SK-N-MC (cell line): Measurements from ENCODE around the gene TTL.

ENCODE experiments used
- DNase-seq: peaks from one replicate; pipeline ENCODE4 v3.0.0-alpha.2; 2011; ENCODE audit warnings: low read depth, low spot score
- H3K27ac ChIP-seq: fragments of 200-600 bp; sonication (generic); 2 replicates; pipeline ENCODE4 v1.5.1; 2016; ENCODE audit warnings: mixed run types
- H3K36me3 ChIP-seq: fragments of 200-600 bp; sonication (generic); 2 replicates; pipeline ENCODE4 v1.6.1; 2017; ENCODE audit warnings: antibody characterized with exemption, low read length, mixed read lengths; ENCODE audit not compliant: insufficient read depth
- H3K4me3 ChIP-seq: fragments of 200-600 bp; sonication (generic); 2 replicates; pipeline ENCODE4 v1.5.1; 2016
- H3K9ac ChIP-seq: fragments of 200-600 bp; sonication (generic); 2 replicates; pipeline ENCODE4 v1.8.0; 2017; ENCODE audit warnings: mixed run types, mixed read lengths; ENCODE audit not compliant: insufficient read length
- H3K9me3 ChIP-seq: fragments of 200-600 bp; sonication (generic); 2 replicates; pipeline ENCODE4 v1.6.1; 2017; ENCODE audit warnings: low read depth, mild to moderate bottlenecking, antibody characterized with exemption, low read length, moderate library complexity, mixed read lengths
- EZH2 ChIP-seq: fragments of 200-600 bp; sonication (generic); IDR thresholded peaks from one replicate; pipeline ENCODE4 v1.6.1; 2017; ENCODE audit warnings: antibody characterized with exemption
- FOXP2 ChIP-seq: optimal IDR thresholded peaks from 2 replicates; pipeline ENCODE3; 2011; ENCODE audit warnings: mild to moderate bottlenecking, moderate library complexity; ENCODE audit not compliant: insufficient read depth; ENCODE audit errors: extremely low read length, control extremely low read depth
- POLR2AphosphoS5 ChIP-seq: IDR thresholded peaks from 2 replicates; pipeline ENCODE4 v1.6.1; 2012; ENCODE audit warnings: mild to moderate bottlenecking, low read depth, low read length, borderline replicate concordance

The TTL gene

DNA sequence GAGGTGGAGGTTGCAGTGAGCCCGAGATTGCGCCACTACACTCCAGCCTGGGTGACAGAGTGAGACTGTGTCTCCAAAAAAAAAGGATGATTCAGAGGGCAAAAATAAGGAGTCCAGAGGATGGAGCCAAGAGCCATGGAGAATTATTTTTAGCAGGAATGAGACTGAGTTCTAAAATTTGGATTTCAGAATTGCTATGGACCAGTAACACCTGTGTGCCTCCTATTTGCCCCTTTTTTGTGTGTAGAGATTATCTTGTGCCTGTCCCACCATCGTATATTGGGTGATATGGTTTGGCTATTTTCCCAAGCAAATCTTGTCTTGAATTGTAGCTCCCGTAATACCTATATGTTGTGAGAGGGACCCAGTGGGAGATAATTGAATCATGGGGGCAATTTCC lies 32.1 kb upstream of the TTL start:
- TF ChIP-seq POLR2AphosphoS5 (no peak), FOXP2 (no peak), EZH2 (no peak)
- DNase-seq = no peak
- Histone ChIP-seq H3K9ac (no peak overlapping the region), H3K36me3 (no peaks in the 10 kb centered on the region), H3K27ac (no peak overlapping the region), H3K4me3 (no peak overlapping the region), H3K9me3 (no peaks in the 10 kb centered on the region)

DNA sequence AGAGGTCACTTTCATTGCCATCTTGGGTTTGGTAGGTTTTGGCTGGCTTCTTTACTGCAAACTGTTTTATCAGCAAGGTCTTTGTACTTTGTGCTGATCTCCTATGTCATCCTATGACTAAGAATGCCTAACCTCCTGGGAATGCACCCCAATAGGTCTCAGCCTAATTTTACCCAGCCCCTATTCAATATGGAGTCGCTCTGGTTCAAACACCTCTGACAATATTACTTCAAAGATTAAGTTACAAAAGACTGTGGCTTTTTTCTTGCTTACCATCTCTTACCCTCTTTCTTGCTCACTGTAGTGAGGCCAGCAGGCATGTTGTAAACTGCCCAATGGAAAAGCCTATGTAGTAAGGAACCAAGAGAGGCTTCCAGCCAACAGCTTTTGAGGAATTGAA lies 30.6 kb upstream of the TTL start:
- no peaks in the 10 kb centered on the region for H3K9me3 ChIP-seq
- H3K9ac ChIP-seq = no peak overlapping the region
- H3K27ac ChIP-seq = no peak overlapping the region
- no peak for DNase-seq
- no peaks in the 10 kb centered on the region for H3K36me3 ChIP-seq
- H3K4me3 ChIP-seq = no peak overlapping the region
- no peak for TF ChIP-seq FOXP2
- TF ChIP-seq EZH2 = no peak
- TF ChIP-seq POLR2AphosphoS5 = no peak

DNA sequence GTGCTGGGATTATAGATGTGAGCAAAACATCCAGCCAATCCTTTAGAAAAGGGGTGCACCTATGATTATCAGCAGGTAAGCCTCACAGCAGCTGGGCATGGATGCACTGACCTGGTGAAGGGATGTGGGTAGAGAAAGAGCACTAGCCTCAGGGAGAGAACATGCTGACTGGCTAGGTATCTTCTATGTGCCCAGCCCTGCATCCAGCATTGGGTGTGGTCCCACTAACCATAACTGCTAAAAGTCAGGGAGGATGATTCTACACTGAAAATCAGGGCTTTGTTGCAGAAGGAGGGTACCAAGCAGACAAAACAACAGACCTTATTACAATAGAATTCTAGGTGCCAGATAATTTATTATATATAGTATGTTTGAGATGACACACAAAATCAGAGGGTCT lies 27.4 kb upstream of the TTL start:
- H3K4me3 ChIP-seq = no peak overlapping the region
- no peaks in the 10 kb centered on the region for H3K36me3 ChIP-seq
- DNase-seq = no peak
- H3K9me3 ChIP-seq = no peaks in the 10 kb centered on the region
- no peak overlapping the region for H3K27ac ChIP-seq
- TF ChIP-seq FOXP2 (no peak), POLR2AphosphoS5 (no peak), EZH2 (no peak)
- no peak overlapping the region for H3K9ac ChIP-seq

DNA sequence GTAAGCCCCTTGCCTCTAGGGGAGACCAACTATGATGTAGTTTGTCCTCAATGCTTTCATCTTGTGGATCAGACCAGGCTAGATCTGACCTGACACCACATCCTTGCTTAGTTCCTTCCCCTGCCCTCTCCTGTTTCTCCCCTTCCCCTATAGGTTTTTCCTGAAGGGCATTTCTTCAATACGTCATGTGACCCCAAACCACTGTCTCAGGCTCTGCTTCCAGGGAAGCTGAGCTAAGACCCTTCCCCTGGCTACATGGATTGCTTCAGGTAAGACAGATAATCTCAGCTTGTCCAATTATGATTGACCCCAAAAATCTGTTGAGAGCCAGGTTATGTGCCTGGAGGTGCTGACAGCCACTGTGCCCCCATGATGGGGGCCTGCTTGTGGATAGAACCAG lies 22.6 kb upstream of the TTL start:
- TF ChIP-seq POLR2AphosphoS5 (no peak), FOXP2 (no peak), EZH2 (no peak)
- H3K9ac ChIP-seq = no peak overlapping the region
- H3K27ac ChIP-seq = no peak overlapping the region
- H3K36me3 ChIP-seq = no peaks in the 10 kb centered on the region
- H3K4me3 ChIP-seq = no peak overlapping the region
- no peak for DNase-seq
- H3K9me3 ChIP-seq = no peaks in the 10 kb centered on the region

DNA sequence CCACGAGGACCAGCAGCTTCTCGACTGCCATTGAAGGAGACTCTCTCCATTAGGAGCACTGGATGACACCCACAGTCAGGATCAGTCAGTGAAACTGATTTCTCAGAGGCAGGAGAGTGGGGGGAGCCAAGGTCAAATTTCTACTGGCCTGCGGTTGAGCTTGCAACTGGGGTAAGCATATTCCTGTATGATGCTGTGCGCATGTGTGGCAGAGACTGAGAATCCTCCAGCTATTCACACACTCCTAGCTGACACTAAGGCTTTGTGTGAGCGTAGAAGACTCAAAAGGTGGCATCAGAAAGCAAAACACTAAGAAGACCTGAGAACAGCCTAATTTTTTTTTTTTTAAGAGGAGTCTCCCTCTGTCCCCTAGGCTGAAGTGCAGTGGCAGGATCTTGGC lies 19.8 kb upstream of the TTL start:
- no peaks in the 10 kb centered on the region for H3K36me3 ChIP-seq
- no peaks in the 10 kb centered on the region for H3K9me3 ChIP-seq
- no peak for DNase-seq
- TF ChIP-seq POLR2AphosphoS5 = no peak
- TF ChIP-seq EZH2 = no peak
- TF ChIP-seq FOXP2 = no peak
- no peak overlapping the region for H3K4me3 ChIP-seq
- no peak overlapping the region for H3K9ac ChIP-seq
- H3K27ac ChIP-seq = no peak overlapping the region

DNA sequence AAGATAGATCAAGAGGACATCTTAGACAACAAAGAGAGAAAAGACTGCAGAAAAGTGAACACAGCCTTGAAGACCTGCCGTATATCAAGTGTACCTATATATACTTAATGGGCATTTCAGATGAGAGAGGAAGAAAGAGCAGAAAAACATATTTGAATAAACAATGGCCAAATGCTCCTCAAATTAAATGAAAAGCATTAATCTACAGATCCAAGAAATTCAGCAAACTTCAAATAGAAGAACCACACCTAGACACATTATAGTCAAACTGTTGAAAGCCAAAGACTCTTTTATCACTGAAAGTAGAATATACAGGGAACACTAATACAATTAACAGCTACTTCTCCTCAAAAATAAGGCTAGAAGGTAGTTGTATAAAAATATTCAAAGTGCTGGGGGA lies 18.7 kb upstream of the TTL start:
- Histone ChIP-seq H3K4me3 (no peak overlapping the region), H3K9me3 (no peaks in the 10 kb centered on the region), H3K9ac (no peak overlapping the region), H3K36me3 (no peaks in the 10 kb centered on the region), H3K27ac (no peak overlapping the region)
- DNase-seq = no peak
- TF ChIP-seq EZH2 (no peak), FOXP2 (no peak), POLR2AphosphoS5 (no peak)

DNA sequence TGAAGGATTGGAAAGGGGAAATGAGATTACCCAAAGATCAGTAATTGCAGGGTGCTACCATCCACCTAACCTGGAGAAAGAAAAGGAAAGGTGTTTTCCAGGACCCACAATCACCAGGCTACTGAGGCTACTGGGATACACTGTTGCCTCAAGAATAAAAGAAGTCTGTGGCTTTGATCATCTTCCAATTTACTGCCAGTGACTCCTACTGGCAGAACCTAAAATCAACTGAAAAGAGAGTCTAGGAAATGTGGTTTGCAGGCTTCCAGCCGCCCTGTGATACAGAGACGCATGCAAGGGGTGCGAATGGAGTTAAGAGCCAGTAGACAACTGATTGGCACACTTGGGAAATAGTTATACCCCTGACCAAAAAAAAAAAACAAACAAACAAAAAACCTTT lies 16.6 kb upstream of the TTL start:
- TF ChIP-seq POLR2AphosphoS5 (no peak), FOXP2 (no peak), EZH2 (no peak)
- no peak overlapping the region for H3K9ac ChIP-seq
- no peak for DNase-seq
- no peak overlapping the region for H3K4me3 ChIP-seq
- H3K27ac ChIP-seq = no peak overlapping the region
- no peaks in the 10 kb centered on the region for H3K9me3 ChIP-seq
- H3K36me3 ChIP-seq = no peaks in the 10 kb centered on the region

DNA sequence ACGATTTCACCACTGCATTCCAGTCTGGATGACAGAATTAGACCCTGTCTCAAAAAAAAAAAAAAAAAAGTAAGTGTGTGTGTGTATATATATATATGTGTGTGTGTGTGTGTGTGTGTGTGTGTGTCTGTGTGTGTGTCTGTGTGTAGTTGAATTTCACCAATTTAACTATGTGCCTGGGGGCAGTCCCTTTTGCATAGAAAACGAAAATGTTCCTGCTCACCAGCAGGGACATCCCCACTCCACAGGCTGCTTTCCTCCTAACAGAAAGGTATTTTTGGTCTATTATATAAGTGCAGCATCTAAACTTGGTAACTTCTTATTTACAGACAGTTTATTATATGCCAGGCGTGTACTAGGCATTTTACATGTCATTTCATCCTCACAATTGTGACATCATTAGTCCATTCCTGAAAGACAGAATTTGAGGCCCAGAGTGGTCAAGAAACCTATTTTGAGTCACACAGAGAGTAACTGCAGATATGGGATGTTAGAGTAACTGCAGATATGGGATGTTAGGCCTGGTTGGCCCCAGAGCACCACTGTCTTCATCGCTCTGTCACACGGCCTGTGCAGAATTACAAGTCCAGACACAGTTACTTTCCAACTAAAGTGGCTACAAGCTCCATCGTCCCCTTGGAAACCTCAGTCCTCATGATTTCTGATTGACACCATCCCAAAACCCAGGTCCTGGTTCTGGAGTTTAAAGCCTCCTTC lies 9.3 kb upstream of the TTL start:
- TF ChIP-seq FOXP2 (no peak), EZH2 (no peak), POLR2AphosphoS5 (no peak)
- Histone ChIP-seq H3K4me3 (no peak overlapping the region), H3K27ac (no peak overlapping the region), H3K9ac (no peak overlapping the region), H3K36me3 (no peaks in the 10 kb centered on the region), H3K9me3 (no peaks in the 10 kb centered on the region)
- no peak for DNase-seq

DNA sequence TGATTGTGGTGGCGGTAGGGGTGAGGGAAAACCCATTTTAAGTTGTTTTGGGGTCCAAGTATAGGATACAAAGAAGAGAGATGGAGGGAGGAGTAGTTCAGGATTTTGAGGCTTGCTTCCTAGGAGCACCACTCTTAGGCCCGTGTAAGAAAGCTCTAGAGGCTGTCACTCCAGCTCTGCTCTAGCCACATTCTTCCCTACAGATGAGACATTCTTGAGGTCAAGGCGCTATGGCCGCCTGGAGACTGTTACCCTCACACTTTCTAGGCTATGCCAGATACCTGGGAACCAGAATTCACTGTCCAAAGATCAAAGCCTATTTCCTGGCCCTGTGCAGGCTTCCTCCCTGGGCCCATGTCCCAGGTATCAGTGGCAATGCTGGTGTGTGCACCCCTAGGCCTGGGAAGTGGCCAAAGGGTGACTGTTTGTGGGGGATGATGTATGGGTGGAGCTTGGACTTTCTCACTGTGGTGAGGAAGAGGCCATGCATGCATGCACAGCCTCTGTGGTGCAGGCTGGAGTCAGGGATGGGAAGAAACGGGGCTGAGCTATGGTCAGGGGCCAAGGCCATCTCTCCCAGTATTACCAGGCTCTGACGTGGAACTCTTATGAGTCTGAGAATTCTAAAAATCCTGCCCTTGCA lies 7.0 kb upstream of the TTL start:
- TF ChIP-seq POLR2AphosphoS5 (no peak), EZH2 (no peak), FOXP2 (no peak)
- Histone ChIP-seq H3K27ac (no peak overlapping the region), H3K9ac (no peak overlapping the region), H3K9me3 (no peaks in the 10 kb centered on the region), H3K4me3 (no peak overlapping the region), H3K36me3 (no peaks in the 10 kb centered on the region)
- no peak for DNase-seq
